Fibroblast of the conjunctiva (primary cell): Measurements from ENCODE around the gene B3GALT6.

ENCODE experiments used
- DNase-seq: peaks from one replicate; pipeline ENCODE4 v3.0.0-alpha.2; 2010; ENCODE audit warnings: low read depth

Gene B3GALT6

GRCh38 chr1:1232796-1233566 lies 944 bp downstream of the B3GALT6 start:
- no peak for DNase-seq

GRCh38 chr1:1233567-1233892 lies 1.5 kb downstream of the B3GALT6 start:
- DNase-seq = no peak

GRCh38 chr1:1234180-1234808 lies 2.3 kb downstream of the B3GALT6 start:
- no peak for DNase-seq

GRCh38 chr1:1235016-1235744 lies 3.1 kb downstream of the B3GALT6 start:
- DNase-seq = no peak

GRCh38 chr1:1236176-1236763 lies 4.2 kb downstream of the B3GALT6 start:
- DNase-seq = no peak

- no peak for DNase-seq
These were observed 5.2 kb downstream of the B3GALT6 start for GRCh38 chr1:1236945-1237873.

GRCh38 chr1:1237874-1238701 lies 6.1 kb downstream of the B3GALT6 start:
- DNase-seq = no peak

GRCh38 chr1:1238702-1239178 lies 6.7 kb downstream of the B3GALT6 start:
- no peak for DNase-seq

GRCh38 chr1:1239227-1239613 lies 7.2 kb downstream of the B3GALT6 start:
- no peak for DNase-seq

- DNase-seq = no peak
These were observed 7.7 kb downstream of the B3GALT6 start for GRCh38 chr1:1239614-1240347.

GRCh38 chr1:1240348-1240732 lies 8.3 kb downstream of the B3GALT6 start:
- DNase-seq = no peak

GRCh38 chr1:1240822-1241587 lies 9.0 kb downstream of the B3GALT6 start:
- DNase-seq = no peak

- DNase-seq = no peak
These were observed 9.7 kb downstream of the B3GALT6 start for GRCh38 chr1:1241588-1242219.

GRCh38 chr1:1242461-1243265 lies 10.6 kb downstream of the B3GALT6 start:
- DNase-seq = no peak

GRCh38 chr1:1243266-1243660 lies 11.2 kb downstream of the B3GALT6 start:
- no peak for DNase-seq

GRCh38 chr1:1243807-1244191 lies 11.8 kb downstream of the B3GALT6 start:
- DNase-seq = no peak

GRCh38 chr1:1244192-1244811 lies 12.3 kb downstream of the B3GALT6 start:
- no peak for DNase-seq
